Erythroblast (primary cell): ENCODE results near the gene FAM20C.

Experiments
- DNase-seq, 2 experiments: peaks; one replicate each; lab custom pipeline; 2025; lab: John Stamatoyannopoulos, UW
- GATA1 ChIP-seq: IDR thresholded peaks from 2 replicates; pipeline ENCODE4 v1.6.1; 2011; ENCODE audit warnings: low read depth, mild to moderate bottlenecking, control low read depth, low read length, moderate library complexity
- POLR2A ChIP-seq: IDR thresholded peaks from 2 replicates; pipeline ENCODE4 v1.6.1; 2011; ENCODE audit warnings: mild to moderate bottlenecking, low read length

FAM20C gene

DNA sequence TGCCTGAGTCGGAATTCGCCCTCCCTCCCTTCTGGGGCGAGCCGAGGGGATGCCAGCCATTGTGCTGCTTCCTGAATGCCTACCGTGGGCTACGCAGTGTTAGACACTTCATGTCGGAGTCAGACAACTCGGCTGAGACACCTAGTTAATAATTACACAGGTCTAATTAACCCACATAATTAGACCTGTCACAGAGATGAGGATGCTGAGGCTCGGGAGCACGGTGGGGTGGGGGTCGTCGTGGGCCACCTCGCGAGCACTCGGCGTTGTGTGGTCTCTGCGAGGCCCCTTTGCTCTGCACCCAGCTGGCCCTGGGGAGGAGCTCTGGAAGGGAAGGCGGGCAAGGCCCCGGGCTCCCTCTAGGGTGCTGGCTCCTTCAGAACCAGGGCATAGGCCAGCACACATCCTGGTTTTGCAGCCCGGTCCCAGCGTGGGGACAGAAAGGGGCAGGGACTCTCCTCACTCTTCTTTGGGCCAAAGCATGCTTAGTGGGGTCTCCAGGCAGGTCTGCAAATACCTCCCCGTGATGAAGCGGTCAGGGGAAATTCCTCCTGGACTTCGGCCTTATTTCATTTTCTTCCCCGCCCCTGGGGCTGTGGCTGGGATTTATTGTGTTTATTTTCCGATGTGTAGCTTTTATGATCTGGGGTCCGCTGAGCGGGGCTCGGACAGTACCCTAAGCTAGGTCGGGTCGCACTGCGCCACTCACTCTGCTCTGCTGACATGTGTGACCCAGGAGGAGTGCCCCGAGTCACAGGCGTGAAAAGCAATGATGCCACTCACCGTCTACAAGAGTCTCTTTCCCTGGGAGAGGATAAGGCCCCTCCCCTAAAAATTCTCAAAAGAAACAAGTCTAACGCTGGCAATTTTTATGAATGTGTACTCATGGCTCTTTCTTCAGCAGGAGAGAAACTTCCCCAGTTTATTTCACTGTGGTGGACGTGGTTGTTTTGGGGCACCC, 92.7 kb downstream of the FAM20C start:
- DNase-seq = no peak

DNA sequence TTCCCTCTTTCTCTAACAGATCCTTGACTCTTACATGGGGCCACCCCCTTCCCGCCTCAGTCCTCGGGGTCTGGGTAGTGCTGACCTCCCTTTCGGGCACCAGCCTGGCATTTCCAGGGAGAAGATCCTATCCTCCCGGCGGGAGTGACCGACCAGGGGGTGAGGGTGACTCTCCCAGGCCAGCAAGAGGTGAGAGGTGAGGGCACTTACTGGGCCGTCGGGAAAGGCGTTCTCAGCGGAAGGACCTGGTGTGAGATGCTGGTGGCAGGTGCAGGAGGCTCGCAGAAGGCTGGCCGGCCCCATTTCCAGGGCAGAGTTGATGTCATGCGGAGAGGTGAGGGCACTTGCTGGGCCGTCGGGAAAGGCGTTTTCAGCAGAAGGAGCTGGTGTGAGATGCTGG, 93.4 kb downstream of the FAM20C start:
- no peak for TF ChIP-seq GATA1
- DNase-seq = no peak

More for the DNA sequence above, 92.7 kb downstream of the FAM20C start:
- TF ChIP-seq POLR2A (no peak), GATA1 (no peak)

DNA sequence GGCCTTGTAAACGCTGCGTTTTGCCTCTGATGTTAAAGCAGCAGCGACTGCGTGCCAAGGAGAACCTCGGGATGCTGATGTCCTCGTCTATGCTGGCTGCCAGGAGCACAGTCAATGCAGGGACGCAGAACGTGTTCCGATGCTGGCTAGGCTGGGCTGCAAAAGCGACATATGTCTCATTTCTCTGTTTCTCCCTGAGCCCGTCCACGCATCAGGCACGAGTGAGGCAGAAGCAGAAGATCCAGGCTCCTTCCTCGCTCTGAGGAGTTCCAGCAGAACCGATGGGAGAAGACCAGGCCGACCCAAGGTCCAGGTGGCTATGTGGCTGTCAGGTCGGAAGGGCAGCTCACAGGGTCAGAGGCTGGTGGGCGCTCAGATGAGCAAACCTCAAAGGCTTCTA, 93.9 kb downstream of the FAM20C start:
- DNase-seq = no peak
- TF ChIP-seq GATA1 (no peak), POLR2A (no peak)

GRCh38 chr7:288671-289101, 96.3 kb downstream of the FAM20C start:
- no peak for TF ChIP-seq GATA1
- no peak for TF ChIP-seq POLR2A
- no peak for DNase-seq

DNA sequence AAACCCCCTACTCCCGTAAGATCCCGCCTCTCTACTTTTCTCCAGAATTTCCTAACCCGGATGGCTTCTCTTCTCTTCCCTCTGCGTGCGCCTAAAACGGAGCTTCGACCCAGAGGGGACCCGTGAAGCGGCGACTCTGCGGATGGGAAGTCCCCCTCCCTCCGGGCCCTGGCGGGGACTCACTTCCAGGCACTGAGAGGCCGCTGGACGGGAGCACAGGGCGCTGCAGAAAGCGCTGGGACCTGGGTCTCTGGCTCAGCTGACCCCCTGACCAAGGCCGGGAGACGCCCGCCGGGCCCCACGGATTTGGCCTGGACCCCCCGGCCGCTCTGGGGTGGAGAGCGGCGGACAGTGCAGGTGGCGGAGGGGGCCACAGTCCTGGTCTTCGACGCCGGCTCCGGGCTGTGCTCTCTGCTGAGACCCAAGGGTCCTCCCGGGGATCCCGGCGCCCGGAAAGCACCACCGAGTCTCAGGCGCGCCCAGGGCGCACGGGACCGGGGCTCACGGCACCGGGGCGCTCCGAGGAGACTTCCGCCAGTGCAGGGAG, 96.9 kb downstream of the FAM20C start:
- TF ChIP-seq GATA1 = no peak
- no peak for DNase-seq

DNA sequence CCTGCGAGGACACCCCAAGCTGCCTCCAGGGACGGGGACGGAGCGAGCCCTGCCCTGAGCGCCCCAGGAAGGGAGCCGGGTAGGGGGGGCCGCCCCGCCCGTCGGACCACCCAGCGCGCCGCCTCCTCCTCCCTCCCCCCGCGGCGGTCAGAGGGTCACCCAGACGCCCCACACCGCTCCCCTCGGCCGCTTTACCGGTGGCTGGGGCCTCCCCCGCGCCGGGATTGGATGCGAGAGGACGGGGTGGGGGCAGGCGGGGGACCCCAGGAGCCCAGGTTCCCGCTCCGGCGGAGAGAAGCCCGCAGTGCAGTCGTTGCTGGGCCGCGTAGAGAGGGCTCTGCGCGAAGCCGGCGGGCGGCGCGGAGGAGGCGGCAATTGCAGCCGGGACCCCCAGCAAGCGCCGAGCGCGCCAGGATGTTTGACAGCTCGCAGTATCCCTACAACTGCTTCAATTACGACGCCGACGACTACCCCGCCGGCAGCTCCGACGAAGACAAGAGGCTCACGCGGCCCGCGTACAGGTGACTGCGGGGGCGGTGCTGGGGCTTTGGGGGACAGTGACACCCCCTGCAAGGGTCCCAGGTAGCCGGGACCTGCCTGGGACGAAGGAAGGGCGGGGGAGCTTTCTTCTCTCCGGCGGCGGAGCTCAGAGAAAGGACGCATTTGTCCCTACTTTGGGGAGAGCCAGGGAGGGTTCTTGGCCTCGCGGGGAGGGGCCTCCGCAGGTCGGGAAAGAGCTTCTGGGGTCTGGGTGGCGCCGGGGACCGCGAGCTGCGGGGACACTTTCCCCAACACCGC, 97.6 kb downstream of the FAM20C start, which contains the start of gene FOXL3:
Gene FOXL3, plus strand, starts transcription at position 415 of the 798 bp plus-strand sequence. Its CDS starts 0 bp downstream, at position 415.
- no peak for TF ChIP-seq POLR2A
- TF ChIP-seq GATA1 = no peak
- no peak for DNase-seq

DNA sequence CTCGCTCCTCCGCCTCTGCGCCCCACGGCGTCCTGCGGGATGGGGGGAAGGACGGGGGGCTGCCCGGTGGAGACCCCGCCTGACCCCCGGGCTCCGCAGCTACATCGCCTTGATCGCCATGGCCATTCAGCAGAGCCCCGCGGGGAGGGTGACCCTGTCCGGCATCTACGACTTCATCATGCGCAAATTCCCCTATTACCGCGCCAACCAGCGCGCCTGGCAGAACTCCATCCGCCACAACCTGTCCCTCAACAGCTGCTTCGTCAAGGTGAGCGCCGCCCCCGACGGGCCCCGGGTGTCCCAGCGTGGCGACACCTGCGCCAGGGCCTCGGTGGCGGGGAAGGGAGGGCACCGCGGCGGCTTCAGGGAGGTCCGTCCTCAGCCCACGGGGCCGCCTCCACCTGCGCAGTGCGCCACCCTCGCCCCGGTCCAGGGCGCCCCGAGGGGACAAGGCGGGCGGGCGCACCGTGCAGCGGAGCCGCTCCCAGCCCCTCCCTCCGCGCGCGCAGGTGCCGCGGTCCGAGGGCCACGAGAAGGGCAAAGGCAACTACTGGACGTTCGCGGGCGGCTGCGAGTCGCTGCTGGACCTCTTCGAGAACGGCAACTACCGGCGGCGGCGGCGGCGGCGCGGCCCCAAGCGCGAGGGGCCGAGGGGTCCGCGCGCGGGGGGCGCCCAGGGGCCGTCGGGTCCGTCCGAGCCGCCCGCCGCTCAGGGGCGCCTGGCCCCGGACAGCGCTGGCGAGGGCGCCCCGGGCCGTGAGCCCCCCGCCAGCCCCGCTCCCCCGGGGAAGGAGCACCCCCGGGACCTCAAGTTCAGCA, 98.4 kb downstream of the FAM20C start:
- DNase-seq = no peak

DNA sequence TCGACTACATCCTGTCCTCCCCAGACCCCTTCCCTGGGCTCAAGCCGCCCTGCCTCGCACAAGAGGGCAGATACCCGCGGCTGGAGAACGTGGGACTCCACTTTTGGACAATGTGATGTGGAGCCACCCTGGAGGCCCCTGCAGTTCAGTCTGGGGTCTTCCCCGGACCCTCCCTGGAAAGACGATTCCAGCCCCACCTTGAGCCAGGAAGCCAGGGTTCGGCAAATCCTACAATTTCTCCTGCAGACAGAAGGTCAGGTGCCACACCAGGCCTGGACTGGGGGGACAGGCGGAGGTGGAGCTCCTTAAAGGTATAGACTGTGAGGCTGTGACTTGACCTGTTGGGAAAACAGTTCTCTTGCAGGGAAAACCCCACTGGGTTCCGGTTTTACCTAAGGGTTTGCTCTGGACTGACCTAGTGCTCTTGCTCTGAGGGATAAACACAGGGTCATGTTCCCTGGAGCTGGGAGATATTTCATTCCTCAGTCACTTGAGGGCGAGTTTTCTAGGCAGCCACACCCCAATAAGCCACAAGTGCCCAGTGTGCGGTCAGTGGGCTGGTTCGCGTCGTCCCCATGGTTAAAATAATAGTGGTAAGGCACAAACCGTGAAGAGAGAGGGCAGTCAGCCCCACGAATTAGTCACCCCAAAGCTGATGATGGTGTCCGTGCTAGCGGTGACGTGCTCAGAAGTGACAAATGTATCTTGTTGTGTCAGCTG, 99.2 kb downstream of the FAM20C start:
- DNase-seq = no peak
- TF ChIP-seq POLR2A (no peak), GATA1 (no peak)

More for the DNA sequence above, 98.4 kb downstream of the FAM20C start:
- TF ChIP-seq POLR2A (no peak), GATA1 (no peak)

GRCh38 chr7:292226-292625, 99.9 kb downstream of the FAM20C start:
- no peak for DNase-seq
- no peak for TF ChIP-seq GATA1
- TF ChIP-seq POLR2A = no peak

DNA sequence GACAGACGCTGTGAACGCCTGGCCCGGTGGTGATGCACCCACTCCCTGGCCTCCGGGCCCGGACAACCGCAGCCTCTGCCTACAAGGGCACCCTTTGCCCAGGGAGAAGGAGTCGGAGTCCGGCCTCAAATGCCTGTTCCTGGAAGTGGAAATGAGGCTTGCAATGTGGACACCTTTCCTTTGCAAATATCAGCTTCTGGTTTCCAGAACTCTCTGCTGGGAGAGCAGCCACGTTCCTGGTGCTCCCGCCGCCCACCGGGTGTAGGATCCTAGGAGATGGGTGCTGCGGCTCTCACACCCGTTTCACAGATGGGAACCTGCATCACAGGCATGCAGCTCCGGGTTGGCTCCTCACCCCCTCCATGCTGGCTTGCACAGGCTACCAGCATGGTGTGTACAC, 100.5 kb downstream of the FAM20C start:
- TF ChIP-seq GATA1 = no peak
- no peak for TF ChIP-seq POLR2A

DNA sequence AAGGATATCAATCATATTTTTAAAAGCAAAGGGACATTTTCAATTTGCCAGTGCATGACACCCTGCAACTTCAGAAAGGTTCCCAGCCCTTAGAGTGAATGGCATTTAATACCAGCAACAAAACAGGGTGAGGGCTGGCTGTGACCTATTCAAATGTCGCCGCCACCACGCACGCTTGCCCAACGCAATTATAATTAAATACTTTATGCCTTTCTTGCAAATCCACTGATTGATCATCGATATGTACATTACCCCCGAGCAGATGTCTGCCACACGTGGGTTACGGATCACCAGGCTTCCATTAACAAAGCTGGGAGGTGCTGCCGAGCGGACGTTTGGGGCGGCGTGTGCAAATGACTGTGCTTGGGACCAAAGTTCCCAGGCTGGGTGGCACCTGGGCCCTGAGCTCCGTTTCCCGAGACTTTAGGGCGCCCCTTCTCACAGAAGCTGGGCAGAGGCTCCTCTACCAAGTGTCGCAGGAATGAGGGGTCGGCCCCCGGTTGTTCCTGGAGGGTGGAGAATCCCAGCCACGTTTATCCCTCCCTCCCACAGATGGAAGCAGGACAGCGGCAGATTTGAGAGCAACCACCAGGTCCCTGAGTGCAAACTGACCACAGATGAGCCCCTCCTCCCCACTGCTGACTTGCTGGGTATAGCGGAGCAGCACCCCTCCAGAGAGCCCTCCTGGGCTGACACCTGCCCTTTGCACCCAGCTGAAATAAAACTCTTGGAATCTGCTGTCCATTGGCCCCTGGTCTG, 101.5 kb downstream of the FAM20C start:
- DNase-seq = no peak
- no peak for TF ChIP-seq POLR2A
- TF ChIP-seq GATA1 = no peak

More for the DNA sequence above, 100.5 kb downstream of the FAM20C start:
- no peak for DNase-seq

DNA sequence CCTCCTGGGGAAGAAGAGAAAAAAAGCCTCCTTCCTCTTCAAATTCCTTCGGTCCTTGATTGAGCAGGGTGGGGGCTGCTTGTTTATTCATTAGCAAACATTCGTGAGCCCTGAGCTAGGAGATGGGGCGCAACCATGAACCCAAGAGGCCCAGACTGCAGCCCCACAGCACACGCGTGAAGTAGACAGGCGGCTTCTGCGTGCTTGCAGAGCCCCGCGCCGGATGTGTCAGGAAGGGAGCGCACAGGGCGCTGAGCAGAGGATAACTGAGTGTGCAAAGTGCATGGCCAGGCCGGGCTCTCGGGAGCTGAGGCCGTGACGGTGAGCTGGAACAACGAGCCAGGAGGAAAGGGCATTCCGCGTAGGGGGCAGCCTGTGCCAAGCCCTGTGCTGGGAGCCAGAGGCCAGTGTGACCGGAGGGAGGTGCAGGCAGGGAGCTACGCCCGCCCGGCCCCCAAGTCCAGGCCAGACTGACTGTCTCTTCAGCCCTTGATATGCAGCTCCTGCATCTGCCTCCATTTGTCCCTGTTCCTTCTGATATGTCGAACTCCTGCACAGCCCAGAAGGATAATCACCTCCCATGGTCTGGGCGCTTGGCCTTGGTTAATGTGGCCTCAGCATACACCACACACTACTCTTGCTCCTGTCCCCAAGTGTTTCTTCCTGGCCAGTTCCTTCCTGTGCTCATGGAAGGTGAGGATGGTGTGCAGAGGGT, 102.2 kb downstream of the FAM20C start:
- no peak for DNase-seq
- TF ChIP-seq GATA1 (no peak), POLR2A (no peak)
